ENCODE results near the gene TMEM43. TPM values are rescaled to one million over a fixed set of nuclear protein-coding genes. Genes with fewer than 3 reads are reported as not detected.

TMEM43 gene
- total and polyA plus RNA-seq, 2 of the 8 experiments (the other 6 are each of a cell fraction or from before 2014, with no cell fraction given) = 27.0 to 33.7 TPM

DNA sequence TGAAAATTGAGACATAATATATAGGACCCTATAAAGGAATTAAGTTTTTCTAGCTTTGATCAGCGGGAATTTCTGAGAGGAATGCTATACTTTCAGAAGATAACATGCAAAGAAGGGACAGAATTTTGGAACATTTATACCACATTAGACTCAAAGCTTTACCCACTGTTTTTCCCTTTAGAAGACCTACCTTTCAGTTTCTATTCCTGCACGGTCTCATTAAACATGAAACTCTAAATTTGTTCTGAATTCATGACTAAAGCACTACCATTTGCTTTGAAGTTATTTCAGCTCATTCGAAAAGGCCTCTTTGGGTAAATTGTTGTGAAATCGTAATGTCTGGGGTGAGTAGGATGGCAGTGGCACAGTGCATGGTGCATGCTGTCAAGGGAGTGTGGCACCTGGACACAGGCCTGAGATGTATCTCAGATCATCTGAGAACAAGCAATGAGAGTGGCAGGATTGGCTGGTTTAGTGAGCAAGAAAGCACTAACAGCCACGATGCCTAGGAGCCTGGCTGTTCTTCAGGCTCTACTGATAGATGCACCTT lies 42.7 kb upstream of the TMEM43 start:
- Histone ChIP-seq H2BK5ac (ENCODE audit: low read depth, low read length) (no peak overlapping the region), H3K79me2 (ENCODE audit: control insufficient read depth in 1 of 2, insufficient read depth in 2 of 2, low read length in 2 of 2) (no peaks in the 10 kb centered on the region), H4K91ac (replicated peaks; ENCODE audit: insufficient read length, low read length) (no peak overlapping the region), H3K18ac (ENCODE audit: extremely low read depth, low read length) (no peak overlapping the region), H3K27ac (ENCODE audit: low read depth, low read length) (no peak overlapping the region), H3K23me2 (ENCODE audit: low read depth, low read length) (no peaks in the 10 kb centered on the region), H4K5ac (ENCODE audit: insufficient read length, low read depth, low read length) (no peak overlapping the region), H4K20me1 (replicated peaks in 1 of 2; ENCODE audit: control insufficient read depth in 1 of 2, insufficient read depth in 2 of 2, low read length in 2 of 2) (no peaks in the 10 kb centered on the region), H3K4me2 (ENCODE audit: insufficient read depth in 1 of 2, low read depth in 2 of 2, low read length in 2 of 2) (no peak overlapping the region), H3K23ac (ENCODE audit: insufficient read length) (no peak overlapping the region), H3K14ac (ENCODE audit: insufficient read length) (no peak overlapping the region), H4K8ac (ENCODE audit: extremely low read depth, insufficient read depth, low read length) (no peak overlapping the region), H2AK5ac (ENCODE audit: low read depth, low read length) (no peak overlapping the region), H3K36me3 (ENCODE audit: control insufficient read depth in 2 of 4, insufficient read depth in 4 of 4, low read length in 3 of 4) (no peaks in the 10 kb centered on the region), H3K27me3 (replicated peaks in 1 of 4; ENCODE audit: control insufficient read depth in 3 of 4, extremely low read depth in 1 of 4, insufficient read depth in 3 of 4, low read length in 3 of 4) (no peaks in the 10 kb centered on the region), H3K4me3 (ENCODE audit: extremely low read depth in 1 of 4, insufficient read depth in 2 of 4, low read depth in 3 of 4, low read length in 4 of 4) (no peak overlapping the region), H2BK15ac (ENCODE audit: low read length) (no peak overlapping the region), H3K56ac (replicated peaks; ENCODE audit: insufficient read length, low read depth, low read length) (no peak overlapping the region), H3K9me3 (ENCODE audit: insufficient read depth in 2 of 2, low read depth in 1 of 2, low read length in 1 of 2) (peaks cover 20 to 24% of the 10 kb centered on the region in 2 experiments; a peak in 3 of 4 replicates), H3K4ac (replicated peaks; ENCODE audit: insufficient read length, low read depth, low read length) (no peak overlapping the region), H3K79me1 (ENCODE audit: low read depth, low read length) (no peaks in the 10 kb centered on the region), H2BK20ac (ENCODE audit: low read length) (no peak overlapping the region), H2BK12ac (ENCODE audit: low read depth, low read length) (no peak overlapping the region), H3K9ac (replicated peaks in 1 of 4; ENCODE audit: extremely low read depth in 1 of 4, low read depth in 3 of 4, low read length in 3 of 4) (no peak overlapping the region), H2BK120ac (replicated peaks; ENCODE audit: low read depth, low read length) (no peak overlapping the region), H2AFZ (ENCODE audit: low read length) (no peak overlapping the region), H3K4me1 (replicated peaks in 1 of 4; ENCODE audit: control insufficient read depth in 3 of 4, insufficient read depth in 4 of 4, low read length in 3 of 4) (no peaks in the 10 kb centered on the region)
- no peak for FAIRE-seq
- WGBS, 2 experiments (ENCODE audit: extremely low coverage in 1 of 2, insufficient coverage in 1 of 2, insufficient read length in 1 of 2, insufficient replicate concordance in 2 of 2, low coverage in 1 of 2, low lambda C conversion rate in 2 of 2, missing lambda C conversion rate in 1 of 2) = 88% methylated on average over 5 of the region's 5 CpGs; no CpG with 5 or more reads in 1 of the 2 experiments
- ChIA-PET POLR2A (ENCODE audit: partially characterized antibody) (interaction anchor here (0.7 kb wide), 1 partner anchor 43 kb away, joined by 3 read pairs; the partner anchor contains the start of genes CHCHD4 and TMEM43), CTCF (ENCODE audit: partially characterized antibody) (interaction anchor here (0.6 to 0.8 kb wide), 2 partner anchors 23 to 187 kb away, joined by 3 read pairs; no protein-coding TSS in a partner anchor)
- no peak for DNase-seq (ENCODE audit: low read depth in 1 of 2, low spot score in 2 of 2)
- TF ChIP-seq, protein P1, sequence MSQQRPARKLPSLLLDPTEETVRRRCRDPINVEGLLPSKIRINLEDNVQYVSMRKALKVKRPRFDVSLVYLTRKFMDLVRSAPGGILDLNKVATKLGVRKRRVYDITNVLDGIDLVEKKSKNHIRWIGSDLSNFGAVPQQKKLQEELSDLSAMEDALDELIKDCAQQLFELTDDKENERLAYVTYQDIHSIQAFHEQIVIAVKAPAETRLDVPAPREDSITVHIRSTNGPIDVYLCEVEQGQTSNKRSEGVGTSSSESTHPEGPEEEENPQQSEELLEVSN (IDR thresholded peaks at IDR 0.05) = no peak
- no peak for TF ChIP-seq KDM1A (IDR thresholded peaks at IDR 0.05; ENCODE audit: borderline replicate concordance, low read length)
- TF ChIP-seq, protein P2, sequence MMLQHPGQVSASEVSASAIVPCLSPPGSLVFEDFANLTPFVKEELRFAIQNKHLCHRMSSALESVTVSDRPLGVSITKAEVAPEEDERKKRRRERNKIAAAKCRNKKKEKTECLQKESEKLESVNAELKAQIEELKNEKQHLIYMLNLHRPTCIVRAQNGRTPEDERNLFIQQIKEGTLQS (IDR thresholded peaks at IDR 0.05; ENCODE audit: insufficient read depth, low read depth, low read length) = no peak
